Astrocyte of the spinal cord (primary cell): ENCODE measurements around the gene RNF10.

Experiments
- DNase-seq: peaks from one replicate; pipeline ENCODE4 v3.0.0; 2011; ENCODE audit warnings: low read depth, low spot score
- H3K4me3 ChIP-seq: 2 replicates; pipeline ENCODE4 v1.5.1; 2011; ENCODE audit warnings: low read depth, mild to moderate bottlenecking, low read length, moderate library complexity
- CTCF ChIP-seq: IDR thresholded peaks from 2 replicates; pipeline ENCODE4 v1.5.1; 2012; ENCODE audit warnings: low read depth, mild to moderate bottlenecking, low read length, inconsistent platforms
- in situ Hi-C: cut with HindIII; loops from 2 replicates; pipeline ENCODE4 v1.10.0; 2017; ENCODE audit warnings: low sequenced_read_pairs

The RNF10 gene

GRCh38 chr12:120584343-120585149, 50.4 kb downstream of the RNF10 start:
- in situ Hi-C loops = no loop called here
- no peak for DNase-seq
- peak; percentile 21 for TF ChIP-seq CTCF
- H3K4me3 ChIP-seq = peak overlapping the region; percentile 18

GRCh38 chr12:120586206-120586605, 52.0 kb downstream of the RNF10 start:
- no peak for DNase-seq
- H3K4me3 ChIP-seq = no peak overlapping the region
- in situ Hi-C loops = no loop called here
- TF ChIP-seq CTCF = no peak

GRCh38 chr12:120586860-120587259, 52.7 kb downstream of the RNF10 start:
- in situ Hi-C loops = no loop called here
- no peak for DNase-seq
- no peak for TF ChIP-seq CTCF
- H3K4me3 ChIP-seq = no peak overlapping the region

GRCh38 chr12:120588371-120588770, 54.2 kb downstream of the RNF10 start:
- no peak overlapping the region for H3K4me3 ChIP-seq
- in situ Hi-C loops = no loop called here
- TF ChIP-seq CTCF = no peak
- DNase-seq = no peak

- in situ Hi-C loops = no loop called here
- no peak for TF ChIP-seq CTCF
- no peak for DNase-seq
- H3K4me3 ChIP-seq = no peak overlapping the region
These were observed 55.1 kb downstream of the RNF10 start for GRCh38 chr12:120588948-120589930.

GRCh38 chr12:120590741-120591407, 56.7 kb downstream of the RNF10 start:
- no peak overlapping the region for H3K4me3 ChIP-seq
- in situ Hi-C loops = no loop called here
- no peak for TF ChIP-seq CTCF
- no peak for DNase-seq
